Neural progenitor cell (in vitro differentiated cells): ENCODE results near the gene RAPGEF5.

Experiments
- EZH2 ChIP-seq: fragments of 200-600 bp; sonication (generic); IDR thresholded peaks from 2 replicates; pipeline ENCODE4 v1.6.1; 2017; ENCODE audit warnings: antibody characterized with exemption, mild to moderate bottlenecking, moderate library complexity
- TF ChIP-seq, protein P1 (sequence below): fragments of 200-600 bp; sonication (generic); IDR thresholded peaks from 2 replicates; pipeline ENCODE4 v1.5.1; 2017; ENCODE audit warnings: antibody characterized with exemption, mild to moderate bottlenecking

DNA sequence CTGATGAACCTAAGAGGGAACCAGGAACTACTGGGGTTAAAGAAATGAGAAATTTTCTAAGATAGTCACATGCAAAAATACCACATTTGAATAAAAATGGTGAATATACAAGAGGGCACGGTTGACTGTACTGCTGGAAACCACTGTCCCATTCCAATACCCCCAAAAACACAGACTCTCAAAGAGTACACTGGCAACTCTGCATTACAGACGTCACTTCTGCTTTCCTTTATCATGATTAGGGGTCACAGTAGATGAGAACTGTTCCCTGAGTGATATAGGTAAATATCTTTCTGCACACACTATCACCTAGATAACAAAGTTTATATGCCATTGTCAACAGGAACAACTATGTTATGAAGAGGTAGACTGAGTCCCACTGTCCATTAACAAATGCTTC lies 69.5 kb downstream of the RAPGEF5 start:
- TF ChIP-seq, protein P1, sequence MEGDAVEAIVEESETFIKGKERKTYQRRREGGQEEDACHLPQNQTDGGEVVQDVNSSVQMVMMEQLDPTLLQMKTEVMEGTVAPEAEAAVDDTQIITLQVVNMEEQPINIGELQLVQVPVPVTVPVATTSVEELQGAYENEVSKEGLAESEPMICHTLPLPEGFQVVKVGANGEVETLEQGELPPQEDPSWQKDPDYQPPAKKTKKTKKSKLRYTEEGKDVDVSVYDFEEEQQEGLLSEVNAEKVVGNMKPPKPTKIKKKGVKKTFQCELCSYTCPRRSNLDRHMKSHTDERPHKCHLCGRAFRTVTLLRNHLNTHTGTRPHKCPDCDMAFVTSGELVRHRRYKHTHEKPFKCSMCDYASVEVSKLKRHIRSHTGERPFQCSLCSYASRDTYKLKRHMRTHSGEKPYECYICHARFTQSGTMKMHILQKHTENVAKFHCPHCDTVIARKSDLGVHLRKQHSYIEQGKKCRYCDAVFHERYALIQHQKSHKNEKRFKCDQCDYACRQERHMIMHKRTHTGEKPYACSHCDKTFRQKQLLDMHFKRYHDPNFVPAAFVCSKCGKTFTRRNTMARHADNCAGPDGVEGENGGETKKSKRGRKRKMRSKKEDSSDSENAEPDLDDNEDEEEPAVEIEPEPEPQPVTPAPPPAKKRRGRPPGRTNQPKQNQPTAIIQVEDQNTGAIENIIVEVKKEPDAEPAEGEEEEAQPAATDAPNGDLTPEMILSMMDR: no peak
- no peak for TF ChIP-seq EZH2
